NCI-H2227 (cell line): ENCODE measurements around the gene ATP1B4.

Experiments
- DNase-seq: peaks from one replicate; lab custom pipeline; 2025; ENCODE audit not compliant: unreplicated experiment; lab: John Stamatoyannopoulos, UW

ATP1B4 gene

GRCh38 chrX:120372667-120373370 lies 10.9 kb downstream of the ATP1B4 start:
- DNase-seq = no peak

- DNase-seq = no peak
These were observed 15.3 kb downstream of the ATP1B4 start for GRCh38 chrX:120377179-120377578.

DNA sequence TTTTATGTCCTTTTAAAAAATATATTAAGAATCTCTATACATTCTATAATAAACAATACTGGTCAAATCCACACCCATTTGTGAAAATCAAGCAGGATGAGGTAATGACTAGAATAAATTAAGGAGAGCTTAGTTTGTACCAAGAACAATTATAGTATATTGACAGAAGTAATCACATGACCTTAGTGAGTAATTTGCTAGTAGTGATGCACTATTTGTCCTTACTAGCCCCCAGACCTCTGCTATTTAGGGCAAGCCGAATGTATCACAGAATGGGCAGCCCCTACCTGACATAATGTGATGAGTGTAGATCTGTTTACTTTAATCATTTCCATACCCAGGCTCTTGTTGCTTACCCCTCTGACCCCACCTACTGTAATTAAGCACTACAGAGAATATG lies 15.8 kb downstream of the ATP1B4 start:
- no peak for DNase-seq

DNA sequence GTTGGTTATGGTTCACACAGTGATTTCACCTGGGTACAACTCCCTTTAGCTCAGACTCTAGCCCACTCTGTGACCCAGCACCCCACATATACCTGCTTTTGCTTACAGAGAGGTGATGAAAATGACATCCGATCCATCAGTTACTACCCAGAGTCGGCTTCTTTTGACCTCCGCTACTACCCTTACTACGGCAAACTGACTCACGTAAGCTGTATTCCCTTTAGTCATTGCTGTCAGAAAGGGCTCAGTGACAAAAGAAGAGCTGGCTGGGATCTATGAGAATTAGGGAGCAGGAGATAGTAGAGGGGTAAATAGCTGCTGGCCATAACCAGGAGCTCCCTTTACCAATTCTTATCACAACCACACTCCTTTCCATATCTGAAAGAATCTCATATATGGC lies 16.7 kb downstream of the ATP1B4 start:
- DNase-seq = no peak

- DNase-seq = no peak
These were observed 18.2 kb downstream of the ATP1B4 start for GRCh38 chrX:120379937-120380681.

GRCh38 chrX:120380699-120381098 lies 18.8 kb downstream of the ATP1B4 start:
- DNase-seq = peak; percentile 13

DNA sequence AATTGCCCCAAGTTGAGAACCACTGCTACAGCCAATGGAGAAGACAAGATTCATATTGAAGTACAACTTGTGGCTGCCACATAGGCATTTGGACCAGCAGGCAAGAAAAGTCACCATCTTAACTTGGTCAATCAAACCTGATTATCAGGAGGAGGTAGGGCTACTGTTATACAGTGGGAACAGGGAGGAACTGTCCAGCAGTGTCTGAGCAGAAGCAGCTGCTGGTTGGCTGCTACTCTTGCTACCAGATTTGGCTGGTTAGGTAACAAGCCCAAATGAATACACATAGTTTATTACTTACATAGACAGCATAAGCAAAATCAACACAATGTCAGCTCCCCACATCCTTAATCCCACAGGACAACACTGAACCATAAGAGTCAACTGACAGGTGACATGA lies 39.4 kb downstream of the ATP1B4 start:
- DNase-seq = no peak

DNA sequence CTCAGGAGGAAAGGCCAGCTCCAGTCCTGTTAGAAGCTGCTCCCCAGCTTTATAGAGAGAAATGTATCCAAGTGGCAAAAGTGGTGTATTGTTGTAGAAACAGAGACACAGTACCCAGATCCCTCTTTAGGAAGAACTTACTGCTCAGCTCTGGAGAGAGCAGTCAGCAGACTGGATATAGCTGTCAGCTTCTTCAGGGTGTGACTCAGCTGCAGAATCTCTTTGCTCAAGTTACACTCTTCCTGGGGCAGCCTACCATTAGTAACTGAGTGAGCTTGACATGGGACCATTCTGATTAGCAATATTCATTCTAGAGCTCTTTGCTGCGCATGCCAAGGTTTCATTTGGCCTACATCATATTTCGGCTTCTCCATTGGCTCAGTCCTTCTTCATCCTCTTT lies 40.5 kb downstream of the ATP1B4 start:
- DNase-seq = no peak

- no peak for DNase-seq
These were observed 44.7 kb downstream of the ATP1B4 start for GRCh38 chrX:120406638-120407037.

- DNase-seq = no peak
These were observed 46.3 kb downstream of the ATP1B4 start for GRCh38 chrX:120408168-120408567.

DNA sequence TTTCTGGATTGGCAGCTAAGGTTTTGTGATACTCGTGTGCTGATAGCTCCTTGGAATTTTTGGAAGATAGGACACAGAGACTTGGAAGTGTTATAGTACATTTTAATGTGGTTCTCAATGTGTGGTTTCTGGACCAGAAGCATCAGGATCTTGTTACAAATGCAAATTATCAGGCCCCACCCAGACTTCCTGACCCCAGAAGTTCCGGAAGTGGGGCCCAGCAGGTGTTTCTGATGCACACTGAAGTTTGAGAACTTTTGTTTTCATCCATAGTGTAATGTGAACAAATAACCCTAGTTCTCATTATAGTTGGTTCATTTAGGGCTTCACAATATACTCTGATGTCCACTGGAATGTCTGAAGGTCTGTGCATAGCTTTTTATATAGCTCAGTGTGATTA lies 57.6 kb downstream of the ATP1B4 start:
- no peak for DNase-seq

- DNase-seq = no peak
These were observed 64.7 kb downstream of the ATP1B4 start for GRCh38 chrX:120426599-120426998.

DNA sequence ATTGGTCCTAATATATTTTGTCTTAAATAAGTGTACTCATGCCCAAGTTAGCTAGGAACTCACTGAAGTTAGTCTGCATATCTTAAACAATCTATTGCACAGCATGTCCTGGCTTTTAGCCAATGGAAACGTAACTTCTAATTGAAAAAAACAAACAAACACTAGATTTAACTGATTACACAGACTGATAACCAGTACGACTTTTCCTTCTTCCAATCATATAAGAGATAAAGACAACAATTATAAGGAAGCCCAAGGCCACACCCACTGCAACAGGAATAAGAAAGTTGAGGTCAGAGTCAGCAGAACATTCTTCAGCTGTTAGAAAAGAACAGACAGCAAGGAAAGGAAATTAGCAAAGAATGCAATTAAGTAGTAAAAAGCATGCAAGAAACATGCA lies 66.4 kb downstream of the ATP1B4 start:
- DNase-seq = no peak

DNA sequence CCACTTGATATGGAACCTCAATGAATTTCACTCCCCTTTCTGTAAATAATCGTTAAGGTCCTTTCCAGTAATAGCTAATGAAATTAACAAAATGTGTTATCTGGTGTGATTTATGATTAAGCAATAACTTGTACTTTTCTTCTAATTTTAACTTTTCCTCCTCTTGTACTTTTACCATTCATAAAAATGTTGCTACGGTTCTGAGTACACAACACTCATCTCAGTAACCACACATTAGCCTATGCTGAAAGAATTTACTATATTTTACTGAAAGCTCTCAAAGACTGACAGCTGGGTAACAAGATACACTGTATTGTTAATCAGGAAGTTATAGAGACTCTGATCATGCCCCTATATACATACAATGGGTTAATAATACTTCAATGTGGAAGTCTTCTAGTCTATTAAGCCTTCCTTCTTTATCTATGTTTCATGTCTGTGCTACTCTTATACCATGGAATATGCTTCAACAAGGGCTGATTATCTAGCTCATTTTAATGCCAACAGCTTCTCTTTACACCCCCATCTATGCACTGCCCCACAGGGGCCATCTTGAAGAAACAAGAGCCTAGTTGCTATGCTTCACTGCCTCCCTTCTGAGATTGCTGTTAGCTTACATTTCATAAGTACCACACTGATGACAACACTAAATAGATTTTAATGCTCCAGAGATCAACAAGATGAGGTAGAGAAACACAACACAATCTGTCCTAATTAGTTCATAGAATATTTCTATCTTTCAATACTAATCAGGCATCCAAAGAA lies 68.1 kb downstream of the ATP1B4 start:
- no peak for DNase-seq
